Nucleus accumbens (tissue), 56 donors: ENCODE measurements around the gene VIM.

ENCODE experiments used
- DNase-seq, 56 donors: peaks; one replicate each; lab custom pipeline; 2025; lab: John Stamatoyannopoulos, UW

Gene VIM

DNA sequence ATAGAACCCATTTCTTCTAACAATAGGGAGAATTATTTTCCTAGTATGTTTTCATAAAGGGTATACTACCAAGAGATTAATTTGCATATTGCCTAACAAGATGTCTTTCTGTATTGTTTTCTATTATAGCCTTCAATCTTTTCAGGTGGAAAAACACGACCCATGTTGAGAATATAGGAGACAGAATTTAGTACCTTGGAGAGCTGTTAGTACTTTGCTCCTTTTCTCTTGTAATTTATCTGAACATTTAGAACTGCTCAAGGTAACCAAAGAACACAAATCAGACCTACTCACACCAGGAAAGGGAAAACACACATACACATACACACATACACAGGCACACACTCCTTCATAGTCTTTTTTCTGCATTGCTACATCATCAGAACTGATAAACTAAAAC is 18.7 kb upstream of the VIM start:
- no peak for DNase-seq

DNA sequence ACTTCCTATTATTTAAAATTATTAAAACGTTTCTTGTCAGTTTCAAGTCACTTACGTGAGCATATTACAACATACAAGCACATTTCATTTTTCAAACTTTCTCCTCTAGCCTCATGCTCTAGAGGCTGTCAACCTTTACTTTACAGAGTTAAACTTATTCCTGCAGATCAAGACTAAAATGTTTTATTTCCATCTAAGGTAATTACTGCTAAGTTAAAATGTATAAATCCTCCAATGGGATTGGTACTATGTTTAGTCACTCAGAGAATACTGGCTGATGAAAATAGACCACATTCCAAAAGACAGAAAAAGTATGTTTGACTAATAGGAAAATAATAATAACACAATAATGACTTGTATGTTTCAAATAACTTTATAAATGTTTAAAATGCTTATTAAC is 18.2 kb upstream of the VIM start:
- no peak for DNase-seq

DNA sequence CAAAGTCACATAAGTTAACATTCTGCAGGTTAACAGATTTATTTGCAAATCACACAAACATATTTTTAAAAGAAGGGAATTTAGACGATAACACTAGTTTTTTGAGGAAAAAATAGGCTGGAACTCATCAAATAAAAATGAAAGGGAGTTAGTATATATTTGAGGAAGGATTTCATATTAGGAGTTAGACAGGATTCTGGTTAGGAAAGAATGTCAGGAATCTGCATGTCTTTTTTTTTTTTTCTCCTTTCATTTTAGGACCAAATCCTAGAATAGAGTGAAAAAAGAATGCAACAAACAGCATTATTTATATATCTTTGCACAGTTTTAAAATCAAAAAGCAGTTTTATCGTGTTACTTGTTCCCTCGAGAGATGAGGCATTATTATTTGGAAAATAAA is 17.7 kb upstream of the VIM start:
- no peak for DNase-seq

DNA sequence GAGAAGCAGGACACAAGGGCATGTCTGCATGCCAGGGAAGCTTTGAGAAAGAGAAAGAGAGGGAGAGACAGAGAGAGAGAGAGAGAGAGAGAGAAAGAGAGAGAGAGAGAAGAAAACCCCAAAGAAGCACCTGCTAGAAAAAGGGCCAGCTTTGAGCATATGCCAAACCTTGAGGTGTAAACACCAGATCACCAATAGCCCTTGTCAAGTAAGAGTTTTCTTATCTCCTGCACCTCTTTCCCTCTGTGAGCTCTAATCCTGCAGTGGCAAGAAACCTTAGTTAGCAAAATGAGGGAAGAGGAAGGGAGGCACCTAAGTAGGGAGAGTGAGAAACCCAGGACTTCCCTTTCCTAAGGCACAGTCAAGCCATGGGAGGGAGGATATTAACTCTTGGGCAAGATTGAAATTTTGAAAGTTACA is 15.2 kb upstream of the VIM start:
- no peak for DNase-seq

DNA sequence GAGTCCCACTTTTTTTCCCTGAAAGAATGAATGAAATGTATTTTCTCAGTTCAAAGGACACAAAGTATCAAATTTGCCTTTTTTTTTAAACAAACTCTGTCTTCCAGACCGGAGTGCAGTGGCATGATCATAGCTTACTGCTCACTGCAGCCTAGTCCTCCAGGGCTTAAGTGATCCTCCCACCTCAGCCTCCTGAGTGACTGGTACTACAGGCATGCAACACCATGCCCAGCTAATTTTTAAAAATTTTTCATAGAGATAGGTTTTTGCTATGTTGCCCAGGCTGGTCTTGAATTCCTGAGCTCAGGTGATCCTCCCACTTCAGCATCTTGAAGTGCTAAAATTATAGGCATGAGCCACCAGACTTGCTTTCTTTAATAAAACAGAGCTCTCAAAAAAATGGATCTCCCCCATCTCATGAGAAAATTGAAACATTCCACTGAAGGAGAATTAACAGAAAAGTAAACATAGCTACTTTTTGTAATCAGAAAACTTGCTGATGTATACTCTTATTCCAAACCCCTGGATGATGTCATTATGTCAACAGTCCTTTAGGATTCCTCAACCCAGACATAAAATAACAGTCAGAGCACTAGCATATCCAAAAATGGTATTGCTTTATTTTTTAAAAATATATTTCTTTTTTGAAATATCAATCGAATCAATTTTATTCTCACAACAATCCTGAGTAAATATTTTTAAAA is 14.2 kb upstream of the VIM start:
- DNase-seq: no peak

DNA sequence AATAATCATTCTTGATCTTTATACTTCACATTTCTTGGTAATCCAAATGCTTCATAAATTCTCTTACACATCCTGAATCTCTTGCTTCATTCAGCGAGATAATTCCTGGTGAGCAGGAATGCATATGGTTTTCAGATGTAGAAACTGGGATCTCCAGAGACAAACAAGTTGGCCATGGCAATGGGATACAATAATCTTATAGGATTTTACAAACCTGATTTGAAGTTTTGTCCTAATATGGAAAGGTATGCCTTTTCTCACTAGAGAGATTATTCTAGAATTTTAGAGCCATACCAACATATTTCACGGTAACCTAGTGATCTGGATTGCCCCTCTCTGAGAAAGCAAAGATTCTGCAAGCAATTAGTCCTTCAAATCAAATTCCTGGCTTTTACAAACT is 13.5 kb upstream of the VIM start:
- no peak for DNase-seq

DNA sequence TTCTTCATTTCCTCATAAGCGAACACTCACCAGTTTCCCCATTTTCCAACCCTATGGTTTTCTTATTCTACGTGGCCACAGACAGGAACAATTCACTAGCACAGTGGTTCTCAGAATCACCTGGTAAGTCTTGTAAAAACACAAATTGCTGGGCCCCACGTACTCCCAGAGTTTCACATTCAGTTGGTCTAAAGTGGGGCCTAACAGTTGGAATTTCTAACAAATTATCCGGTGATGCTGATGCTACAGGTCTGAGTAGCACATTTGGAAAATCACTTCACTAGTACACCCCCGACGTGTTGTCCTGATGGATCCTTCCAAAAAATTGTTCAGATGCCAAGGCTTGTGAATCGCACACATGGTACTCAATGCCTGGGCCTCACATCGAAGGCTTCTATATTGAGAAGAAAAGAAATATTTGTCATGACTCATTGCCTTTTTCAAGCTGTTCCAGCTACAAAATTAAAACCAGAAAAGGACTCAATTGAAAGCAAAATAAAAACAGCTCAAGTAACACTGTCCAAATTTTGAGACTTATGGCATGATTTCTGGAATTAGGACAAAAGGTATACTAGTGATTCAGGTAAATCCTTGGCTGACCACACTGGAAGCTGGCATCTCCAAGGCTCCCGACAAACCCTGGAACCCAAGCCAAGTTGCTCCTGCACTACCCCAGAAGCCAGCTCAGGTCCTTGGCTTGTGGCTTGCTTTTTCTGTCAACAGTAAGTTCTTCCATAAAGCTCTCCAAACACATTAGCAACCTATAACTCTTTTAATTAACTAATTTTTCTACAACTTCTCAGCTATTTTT is 12.9 kb upstream of the VIM start:
- no peak for DNase-seq

DNA sequence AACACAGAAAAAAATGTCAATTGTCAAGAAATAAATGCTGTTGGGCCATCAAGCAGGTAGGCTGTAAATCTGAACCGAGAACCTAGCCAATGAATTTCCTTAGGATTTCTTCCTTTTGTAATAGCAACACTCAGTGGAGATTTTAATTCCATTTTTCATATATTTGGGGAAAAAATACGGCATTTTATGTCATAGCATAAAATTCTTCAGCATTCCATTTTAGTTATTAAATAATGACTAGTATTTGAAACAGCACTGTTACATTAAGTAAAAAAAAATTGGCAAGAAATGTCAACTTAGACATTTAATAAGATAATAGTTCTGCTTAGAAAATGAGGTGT is 12.3 kb upstream of the VIM start:
- no peak for DNase-seq

DNA sequence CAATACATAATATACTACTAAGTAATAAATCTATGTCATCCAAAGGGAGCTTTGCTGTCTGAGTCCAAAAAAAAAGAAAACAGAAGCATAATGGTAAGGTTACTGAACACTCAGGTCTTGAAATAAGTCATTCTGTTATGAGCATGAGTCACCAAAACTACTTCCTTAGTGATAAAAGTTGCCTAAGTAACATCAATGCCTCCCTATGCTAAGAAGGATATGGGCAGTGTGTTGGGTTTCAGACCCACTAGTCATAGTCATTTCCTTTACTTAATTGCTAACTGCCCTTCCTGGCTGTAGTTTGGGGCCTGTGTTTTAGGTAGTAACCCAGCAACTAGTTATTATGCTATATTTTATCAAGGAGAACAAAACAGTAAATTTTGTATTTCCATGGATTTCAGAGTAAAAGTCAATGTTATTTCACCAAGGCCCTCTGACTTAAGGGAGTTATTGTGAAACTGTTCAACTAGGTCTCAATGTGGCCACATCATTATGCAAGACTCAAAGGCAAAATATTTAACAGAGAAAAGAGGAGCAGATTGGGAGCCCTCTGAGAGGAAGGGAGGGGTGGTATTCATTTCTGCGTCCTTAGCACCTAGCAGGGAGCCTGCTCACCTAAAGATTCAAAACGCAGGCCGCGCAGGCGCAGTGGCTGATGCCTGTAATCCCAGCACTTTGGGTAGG is 11.7 kb upstream of the VIM start:
- DNase-seq: no peak

DNA sequence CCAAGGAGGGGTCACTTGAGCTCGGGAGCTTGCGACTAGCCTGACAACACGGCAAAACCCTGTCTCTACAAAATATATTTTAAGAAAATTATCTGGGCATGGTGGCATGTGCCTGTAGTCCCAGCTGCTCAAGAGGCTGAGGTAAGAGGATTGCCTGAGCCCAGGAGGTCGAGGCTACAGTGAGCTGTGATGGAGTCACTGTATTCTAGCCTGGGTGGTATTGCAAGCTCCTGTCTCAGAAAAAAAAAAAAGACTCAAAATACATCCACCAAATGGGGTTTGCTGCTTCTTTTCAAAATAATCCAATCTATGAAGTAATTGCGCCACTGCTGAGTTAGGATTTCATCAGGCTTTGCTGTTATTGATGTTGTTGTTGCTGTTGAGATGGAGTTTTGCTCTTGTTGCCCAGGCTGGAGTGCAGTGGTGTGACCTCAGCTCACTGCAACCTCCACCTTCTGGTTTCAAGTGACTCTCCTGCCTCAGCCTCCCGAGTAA is 11.1 kb upstream of the VIM start:
- no peak for DNase-seq

DNA sequence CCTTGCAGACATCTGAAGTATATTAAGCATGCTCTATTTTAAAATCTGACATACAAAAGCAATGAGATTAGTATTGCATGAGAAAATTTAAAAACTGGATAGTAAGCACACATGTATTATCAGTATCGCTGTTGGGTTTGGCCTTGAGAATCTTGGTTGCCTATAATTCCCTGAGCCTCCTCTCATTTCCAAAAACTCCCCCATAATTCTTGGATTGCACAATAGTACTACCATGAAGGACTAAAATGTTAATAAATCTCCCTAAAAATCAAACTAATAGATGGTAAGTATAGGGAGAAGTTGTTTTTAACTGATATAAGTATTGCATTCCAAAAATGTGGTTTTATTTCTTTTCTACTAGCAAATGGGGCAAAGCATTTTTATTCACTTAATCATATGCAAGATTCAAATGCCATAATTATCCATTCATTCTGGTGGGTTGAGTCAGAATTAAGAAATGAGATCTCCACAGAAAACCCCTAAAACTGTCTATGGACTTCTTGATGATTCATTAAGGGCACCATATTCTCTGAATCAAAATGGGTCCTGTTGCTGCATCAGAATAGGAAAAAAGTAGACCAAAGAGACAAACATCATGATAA is 10.3 kb upstream of the VIM start:
- DNase-seq: no peak

DNA sequence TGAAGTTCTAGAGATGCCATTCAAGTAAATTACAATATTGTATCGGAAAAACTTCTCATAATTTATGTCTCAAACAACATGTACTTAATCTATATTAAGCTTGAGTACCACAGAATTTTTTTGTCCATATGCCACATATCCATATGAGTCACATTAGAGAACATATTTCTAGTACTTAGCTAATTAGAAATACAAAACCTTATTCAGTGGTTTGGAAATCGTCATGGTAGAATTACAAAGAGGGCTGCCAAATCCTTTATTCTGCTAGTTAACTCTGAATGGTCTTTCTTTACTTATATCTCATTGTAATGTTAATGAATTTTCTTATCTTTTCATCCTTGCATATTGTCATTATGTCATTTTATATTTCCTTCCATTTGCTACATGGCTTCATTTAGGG is 9.0 kb upstream of the VIM start:
- DNase-seq: no peak

DNA sequence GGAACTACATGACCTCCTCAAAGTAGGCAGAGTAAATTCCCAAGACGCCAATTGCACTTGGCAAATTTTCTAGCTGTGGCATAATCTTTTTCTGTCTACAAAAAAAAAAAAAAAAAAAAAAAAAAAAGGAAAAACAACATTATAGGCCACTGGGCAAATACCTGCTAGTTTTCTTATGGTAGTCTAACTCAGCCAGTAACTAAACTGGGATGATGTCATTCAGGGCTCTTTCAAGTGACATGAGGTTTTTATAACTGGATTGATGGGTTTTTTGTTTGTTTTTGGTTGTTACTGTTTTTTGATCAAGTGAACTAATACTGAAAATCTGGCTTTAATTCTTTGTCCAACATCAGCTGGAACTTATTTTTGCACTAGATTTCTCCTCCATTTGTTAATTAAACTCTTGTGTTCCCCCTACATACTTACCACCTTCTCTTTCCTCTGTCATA is 7.4 kb upstream of the VIM start:
- DNase-seq: no peak

DNA sequence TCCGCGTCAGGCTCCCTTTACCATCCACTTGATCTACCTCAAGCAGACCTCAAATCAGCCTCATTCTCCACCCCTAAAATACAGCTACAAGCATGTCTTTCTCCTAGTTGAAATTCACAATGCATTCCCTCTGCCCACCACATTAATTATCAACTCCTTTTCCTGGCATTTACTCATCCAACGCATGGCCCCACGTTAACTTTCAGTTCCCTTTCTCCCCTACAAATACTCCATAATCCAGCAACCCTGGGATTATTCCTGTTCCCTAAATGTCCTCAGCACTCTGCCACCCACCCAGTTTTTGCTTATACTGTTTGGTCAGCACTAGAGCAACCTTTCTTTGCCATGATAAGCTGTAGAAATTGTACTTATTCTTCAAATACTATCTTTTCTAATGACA is 5.7 kb upstream of the VIM start:
- no peak for DNase-seq

DNA sequence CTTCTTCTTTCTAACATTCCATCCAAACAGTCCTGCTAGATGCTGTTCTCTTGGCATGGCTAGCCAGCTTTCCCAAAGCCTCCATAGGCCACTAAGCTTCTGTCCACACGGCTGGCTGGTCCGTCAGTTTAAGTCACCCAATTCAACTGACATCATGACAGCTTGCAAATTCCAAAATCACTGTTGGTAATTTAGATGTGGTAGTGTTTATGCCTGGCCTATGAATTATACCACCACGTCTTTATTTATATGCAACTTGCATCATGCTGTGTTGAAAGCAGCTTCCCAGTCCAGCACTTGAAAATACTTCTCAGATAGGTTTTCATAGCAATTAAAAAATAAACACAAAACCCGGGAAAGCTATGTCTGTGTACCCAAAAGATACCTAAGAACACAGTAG is 2.2 kb upstream of the VIM start:
- DNase-seq: no peak

DNA sequence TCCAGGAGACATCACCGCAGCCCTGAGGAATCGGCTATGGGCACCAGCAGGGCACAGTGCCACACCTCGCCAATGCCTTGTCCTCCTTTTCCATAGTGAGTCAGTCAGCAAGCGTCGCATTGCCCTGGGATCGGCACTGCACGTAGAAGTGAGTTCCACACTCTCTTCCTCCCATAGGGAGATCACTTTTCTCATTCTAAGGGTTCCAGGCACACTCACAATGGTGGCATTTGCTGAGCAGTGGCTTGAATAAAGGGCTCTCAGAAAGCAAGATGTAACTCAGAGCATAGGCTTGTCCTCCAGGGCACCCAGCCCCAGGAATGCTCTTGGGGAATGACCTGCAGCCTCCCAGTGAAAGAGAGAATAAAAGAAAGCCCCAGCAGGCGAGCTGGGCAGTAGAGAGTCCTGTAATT is 1.1 kb upstream of the VIM start:
- DNase-seq: no peak

DNA sequence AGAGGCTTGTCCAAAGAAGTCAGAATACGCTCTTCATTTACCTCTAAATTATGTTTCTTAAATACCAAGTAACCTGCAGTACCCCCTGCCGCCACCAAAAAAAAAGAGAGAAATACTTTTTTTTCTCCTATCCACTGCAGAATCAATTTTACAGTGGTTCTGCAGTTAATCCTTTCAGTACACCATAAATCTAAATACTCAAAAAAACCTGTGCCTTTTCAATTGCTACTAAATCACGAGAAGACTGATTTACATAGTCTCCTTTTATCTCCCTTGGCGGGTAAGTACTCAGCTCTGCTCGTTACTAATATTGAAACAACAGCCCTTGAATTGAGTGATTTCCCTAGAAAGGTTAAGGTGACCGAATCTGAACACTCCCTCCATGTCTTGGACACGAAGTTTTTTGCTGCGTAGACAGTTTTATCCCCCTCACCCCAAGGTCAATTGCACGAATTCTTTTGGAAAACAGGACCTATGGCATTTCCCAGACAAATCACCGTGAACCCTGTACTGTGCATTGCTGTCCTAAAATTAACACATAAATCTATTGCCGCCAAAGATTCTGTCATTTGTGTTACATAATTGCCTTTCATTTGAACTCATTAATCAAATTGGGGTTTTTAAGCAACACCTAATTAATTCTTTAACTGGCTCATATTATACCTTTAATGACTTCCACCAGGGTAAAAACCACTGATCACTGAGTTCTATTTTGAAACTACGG is 512 bp upstream of the VIM start:
- no peak for DNase-seq

DNA sequence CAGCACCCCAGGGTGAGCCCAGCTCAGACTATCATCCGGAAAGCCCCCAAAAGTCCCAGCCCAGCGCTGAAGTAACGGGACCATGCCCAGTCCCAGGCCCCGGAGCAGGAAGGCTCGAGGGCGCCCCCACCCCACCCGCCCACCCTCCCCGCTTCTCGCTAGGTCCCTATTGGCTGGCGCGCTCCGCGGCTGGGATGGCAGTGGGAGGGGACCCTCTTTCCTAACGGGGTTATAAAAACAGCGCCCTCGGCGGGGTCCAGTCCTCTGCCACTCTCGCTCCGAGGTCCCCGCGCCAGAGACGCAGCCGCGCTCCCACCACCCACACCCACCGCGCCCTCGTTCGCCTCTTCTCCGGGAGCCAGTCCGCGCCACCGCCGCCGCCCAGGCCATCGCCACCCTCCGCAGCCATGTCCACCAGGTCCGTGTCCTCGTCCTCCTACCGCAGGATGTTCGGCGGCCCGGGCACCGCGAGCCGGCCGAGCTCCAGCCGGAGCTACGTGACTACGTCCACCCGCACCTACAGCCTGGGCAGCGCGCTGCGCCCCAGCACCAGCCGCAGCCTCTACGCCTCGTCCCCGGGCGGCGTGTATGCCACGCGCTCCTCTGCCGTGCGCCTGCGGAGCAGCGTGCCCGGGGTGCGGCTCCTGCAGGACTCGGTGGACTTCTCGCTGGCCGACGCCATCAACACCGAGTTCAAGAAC is 1.1 kb downstream of the VIM start:
- peak in 42 of 56 donors; percentile 4 to 76 (median 32) for DNase-seq

DNA sequence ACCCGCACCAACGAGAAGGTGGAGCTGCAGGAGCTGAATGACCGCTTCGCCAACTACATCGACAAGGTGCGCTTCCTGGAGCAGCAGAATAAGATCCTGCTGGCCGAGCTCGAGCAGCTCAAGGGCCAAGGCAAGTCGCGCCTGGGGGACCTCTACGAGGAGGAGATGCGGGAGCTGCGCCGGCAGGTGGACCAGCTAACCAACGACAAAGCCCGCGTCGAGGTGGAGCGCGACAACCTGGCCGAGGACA is 1.6 kb downstream of the VIM start:
- peak in 1 of 56 donors; percentile 15 for DNase-seq
